NCI-H2227 treated with DMSO at 0.1 percent for 48 hours (cell line): ENCODE results near the gene KCTD1.

Source experiments
- DNase-seq: peaks from one replicate; lab custom pipeline; 2025; lab: John Stamatoyannopoulos, UW

KCTD1 gene

DNA sequence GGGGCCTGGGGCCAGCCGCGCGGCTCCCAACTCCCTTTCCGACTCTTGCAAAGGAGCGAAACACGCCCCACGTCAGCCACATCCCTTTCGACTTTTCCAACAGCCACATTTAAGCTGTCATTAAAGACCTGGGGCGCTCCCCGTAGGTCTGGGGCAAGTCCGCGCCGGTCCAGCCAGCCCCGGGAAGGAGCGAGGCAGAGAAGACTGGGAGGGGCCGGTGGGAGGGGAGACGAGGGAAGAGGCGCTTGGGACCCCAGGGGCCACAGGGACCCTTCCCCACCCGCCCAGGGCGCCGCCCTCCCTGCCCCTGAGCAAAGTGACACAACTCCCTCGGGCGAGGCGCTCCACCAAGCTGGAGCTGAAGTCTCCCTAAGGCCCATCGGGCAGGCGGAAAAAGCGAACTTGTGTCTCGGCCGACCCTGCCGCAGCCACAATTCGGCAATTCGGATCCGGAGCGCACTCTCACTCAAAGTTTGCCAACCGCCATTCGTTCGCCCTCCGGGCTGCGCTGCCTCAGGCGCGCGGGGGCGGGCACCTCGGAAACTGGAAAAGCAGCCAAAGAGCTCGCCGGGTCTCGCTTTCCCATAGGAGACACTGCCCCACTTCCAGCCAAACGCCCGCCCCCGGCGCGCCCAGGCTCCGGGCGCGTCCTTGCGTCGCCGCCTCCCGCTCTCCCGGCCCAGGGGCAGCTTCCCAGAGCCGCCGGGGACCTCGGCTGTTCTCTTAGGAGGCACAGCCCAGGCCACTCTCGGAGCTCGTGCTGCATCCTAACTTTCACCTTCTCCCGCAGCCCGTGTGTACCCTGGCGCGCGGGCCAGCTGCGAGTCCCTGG lies 1.1 kb upstream of the KCTD1 start:
- DNase-seq: no peak

DNA sequence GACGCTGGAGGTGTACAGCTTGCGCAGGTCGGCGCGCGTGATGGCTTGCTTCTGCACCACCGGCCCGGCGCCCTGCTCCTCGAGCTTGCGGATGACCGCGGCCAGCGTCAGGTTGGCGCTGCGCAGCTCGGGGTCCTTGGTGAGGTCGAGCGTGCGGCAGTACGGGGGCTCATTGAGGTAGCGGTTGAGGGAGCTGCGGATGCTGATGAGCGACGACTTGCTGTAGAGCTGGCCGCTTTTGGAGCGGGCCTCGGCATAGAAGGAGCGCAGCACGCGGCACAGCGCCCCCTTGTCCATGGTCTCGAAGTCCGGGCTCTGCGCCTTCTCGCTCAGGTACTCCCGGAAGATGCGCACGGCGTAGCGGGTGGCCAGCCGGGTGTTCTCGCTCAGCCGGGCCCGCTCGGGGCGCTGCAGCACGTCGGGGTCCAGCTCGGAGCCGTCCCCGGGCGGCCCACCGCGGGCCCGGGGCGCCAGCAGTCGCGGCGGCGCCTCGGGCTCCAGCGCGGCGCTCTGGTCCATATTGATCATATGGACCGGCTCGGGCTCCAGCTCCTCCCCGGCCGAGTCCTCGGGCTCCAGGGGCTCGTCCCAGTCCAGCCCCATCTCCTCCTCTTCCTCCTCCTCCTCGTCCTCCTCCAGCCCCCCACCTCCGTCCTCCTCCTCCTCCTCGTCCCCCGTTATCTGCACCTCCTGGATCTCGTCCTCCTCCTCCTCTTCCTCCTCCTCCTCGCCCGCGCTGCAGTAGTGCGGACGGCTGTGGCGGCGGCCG lies 523 bp downstream of the KCTD1 start:
- DNase-seq: no peak

DNA sequence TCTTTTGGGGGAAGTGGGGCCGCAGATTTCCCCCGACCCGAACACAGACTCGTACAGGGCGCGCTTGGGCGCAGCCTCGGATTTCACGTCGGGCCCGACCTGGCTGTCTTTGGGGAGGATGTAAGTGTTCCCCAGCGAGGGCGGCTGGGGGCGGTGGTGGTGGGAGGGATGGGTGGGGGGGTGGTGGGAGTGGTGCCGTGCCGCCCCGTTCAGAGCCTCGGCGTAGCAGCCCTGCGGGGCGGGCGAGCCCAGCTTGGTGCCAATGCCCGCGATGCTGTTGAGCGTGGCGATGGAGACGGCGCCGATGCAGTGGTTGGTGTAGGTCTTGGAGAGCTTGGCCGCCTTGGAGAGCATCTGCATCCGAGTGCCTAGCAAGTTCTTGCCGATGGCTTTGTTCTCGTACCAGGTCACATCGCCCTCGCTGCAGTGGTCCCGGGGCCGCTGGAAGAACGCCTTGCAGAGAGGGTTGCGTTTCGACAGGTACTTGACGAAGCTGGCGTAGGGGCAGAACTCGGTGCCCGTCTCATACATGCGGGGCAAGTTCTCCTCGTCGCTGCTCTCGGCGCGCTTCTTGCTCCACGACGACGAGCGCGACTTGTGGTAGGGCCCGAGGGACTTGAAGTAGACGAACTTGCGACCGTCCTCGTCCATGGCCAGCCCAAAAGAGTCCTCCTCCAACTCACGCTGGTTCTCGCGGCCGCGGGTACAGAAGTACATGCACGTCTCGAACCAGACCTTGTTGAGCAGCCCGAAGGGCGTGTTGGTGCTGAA lies 1.3 kb downstream of the KCTD1 start:
- DNase-seq: no peak

DNA sequence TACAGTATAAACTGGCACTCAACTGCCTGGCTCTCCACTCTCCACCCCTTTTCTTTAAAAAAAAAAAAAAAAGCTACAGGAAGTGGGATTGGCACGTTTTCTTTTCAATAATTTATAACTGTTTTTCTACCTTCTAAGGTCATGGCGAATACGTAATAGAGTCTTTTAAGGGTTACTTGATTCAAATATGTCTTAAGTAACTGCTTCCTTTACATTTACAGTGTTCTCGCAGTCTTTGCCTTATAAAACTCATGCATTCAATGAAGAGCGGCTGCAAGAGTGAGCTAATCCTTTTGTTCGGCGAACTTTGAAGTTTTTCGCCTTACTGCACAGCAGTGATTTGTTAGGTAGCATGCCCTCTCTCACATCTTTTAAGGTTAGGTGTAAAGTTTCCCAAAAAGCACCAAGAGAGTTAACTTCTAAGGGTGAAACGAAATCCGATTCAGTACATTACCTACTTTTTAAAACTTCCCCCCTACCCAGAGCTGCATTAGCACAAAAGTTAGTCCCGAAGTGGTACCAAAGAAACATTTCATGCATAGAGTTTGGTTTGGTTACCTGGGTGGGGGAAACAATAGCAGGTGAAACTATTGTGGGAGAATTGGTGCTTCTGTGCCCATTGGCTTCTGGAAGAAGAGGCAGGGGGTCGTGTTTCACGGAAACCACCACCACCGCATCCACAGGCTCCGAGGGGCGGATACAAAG lies 2.0 kb downstream of the KCTD1 start:
- no peak for DNase-seq

DNA sequence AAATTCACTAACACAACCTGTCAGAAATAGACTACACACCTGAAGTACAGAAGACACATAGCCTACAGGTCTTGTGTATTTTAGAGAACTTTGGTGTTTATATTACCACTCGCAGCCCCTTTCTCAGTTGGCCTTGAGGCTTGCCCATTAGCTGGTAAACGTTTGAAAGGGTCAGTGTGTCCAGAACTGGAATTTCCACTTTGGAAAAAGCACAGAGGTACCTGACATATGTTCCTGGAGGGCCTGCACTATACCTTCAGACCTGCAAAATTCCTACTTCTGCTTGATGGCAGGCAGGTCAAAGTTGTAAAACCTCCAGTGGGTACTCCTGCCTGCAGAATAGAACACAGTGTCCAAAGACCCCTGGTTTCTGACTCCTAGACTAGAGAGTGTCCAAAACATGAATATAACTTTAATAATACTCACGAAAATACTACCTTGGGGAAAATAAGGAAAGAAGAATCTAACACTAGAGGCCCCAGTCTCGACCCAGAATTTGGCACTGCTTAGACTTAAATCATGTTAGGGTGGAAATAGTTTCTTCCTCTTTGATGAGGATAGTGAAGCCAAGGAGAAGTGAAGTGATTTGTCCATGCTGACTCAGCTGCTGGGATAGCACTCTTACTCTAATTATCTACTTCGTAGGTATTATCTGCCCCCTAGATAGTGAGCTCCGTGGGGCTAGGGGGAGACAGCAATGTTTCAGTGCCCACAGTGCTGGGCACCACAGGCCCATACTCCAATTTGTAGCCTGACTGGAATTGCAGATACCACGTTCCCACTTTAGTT lies 2.8 kb downstream of the KCTD1 start:
- DNase-seq: no peak

DNA sequence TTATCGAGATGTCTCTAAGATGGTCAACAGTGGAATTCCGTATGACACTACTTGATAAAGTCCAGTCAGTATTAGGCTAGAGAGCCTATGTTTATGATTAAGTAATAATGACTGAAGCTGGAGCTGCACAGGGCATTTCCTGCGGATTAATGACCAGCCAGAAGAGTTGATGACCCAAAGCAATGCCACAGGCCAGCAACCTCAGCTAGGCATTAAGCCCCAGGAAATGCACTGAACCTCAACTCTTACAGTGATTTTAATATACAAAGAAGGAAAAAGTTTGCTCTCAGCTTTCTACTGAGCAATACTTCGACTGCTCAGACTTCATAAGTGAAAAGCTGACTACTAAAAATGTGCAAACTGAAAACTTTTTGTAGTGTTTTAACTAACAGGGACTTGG lies 3.9 kb downstream of the KCTD1 start:
- no peak for DNase-seq

DNA sequence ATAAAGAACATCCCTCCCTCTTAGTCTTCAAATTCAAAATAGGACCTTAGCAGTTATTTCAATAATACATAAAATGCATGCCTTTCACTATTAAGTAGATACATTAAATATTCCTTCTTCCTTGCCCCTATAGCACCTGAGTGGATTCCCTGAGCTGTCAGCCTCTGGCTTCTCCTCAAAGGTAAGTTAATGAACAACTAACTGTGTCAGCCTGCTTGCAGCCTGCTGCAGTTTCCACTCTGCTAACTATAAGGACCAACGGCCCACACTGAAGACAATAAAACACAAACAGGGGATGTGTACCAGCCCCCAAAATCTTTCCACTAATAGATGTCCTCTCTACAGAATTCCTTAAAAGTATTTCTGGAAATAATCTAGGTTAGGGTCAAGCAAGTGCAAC lies 5.0 kb downstream of the KCTD1 start:
- no peak for DNase-seq

DNA sequence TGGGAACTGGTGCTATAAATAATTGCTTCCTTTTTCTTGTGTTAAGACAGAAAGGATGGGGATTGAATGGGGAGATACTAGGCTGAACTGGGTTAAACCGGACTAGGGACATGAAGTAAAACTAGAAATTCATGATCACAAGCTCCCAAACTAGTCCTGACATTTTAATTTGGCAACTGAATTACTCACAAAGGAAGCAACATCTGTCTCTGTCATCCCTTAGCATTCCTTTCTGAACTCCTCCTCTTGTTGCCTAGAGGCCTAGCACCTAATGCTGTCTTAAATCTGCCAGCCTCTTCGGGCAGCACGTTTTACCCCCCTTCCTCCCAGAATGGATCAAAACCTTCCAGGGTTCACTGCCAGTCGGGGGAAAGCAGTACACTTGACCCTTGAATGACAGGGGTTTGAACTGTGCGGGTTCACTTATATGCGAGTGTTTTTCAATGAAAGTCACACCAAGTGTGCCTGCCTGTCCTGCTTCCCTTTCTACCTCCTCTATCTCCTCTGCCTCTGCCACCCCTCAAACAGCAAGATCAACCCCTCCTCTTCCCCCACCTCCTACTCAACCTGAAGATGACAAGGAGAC lies 8.2 kb downstream of the KCTD1 start:
- no peak for DNase-seq

DNA sequence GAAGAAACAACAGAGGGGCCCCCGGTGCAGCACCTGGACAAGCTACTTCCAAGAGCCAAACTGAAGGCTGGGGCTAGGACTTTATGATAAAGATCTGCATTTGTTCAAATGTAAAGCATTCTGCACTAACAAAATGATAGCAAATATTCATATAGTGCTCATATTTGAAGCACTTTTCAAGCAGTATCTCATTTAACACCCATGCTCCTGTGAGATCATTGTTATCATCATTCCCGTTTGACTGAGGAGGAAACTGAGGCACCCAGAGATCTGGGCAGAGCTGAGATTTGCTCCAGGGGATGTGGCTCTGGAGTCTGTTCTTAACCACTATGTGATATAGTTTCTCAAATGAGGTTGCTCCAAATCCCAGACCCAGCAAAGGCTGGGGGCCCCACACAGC lies 9.8 kb downstream of the KCTD1 start:
- no peak for DNase-seq

DNA sequence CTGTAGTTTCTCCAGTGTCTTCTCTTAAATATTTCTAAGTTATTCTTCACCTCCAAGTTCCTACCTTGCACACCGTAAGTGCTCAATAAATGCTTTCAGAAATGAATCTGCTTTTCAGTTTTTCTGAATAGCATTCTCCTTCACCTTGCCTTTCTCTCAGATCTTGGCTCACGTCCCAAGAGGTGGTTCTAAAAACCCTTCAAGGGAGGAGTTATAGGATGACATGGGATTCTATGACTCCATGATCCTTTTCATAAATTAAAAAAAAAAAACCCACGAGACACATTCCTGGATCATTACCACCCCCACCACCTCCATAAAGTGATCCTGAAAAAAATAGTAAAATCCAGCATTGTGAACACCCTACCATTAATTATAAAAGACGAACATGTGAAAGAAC lies 11.7 kb downstream of the KCTD1 start:
- DNase-seq: no peak

DNA sequence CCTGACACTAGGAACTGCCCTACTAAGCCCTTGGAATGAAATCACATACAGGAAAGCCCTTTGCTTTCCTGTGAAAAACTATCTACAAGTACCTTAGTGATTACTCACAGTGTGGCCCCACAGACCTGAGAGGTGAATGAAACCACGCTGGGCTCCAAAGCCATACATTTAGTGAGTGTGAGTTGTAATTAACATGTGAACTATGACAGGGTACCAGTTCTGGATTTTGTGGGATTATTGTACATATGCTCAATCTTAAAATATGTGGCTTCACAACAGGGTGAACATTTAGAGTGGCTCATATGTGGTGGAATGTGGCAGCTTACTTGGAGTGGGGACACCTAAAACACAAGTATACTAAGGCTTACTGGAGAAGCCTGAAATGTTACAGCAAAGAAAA lies 12.3 kb downstream of the KCTD1 start:
- no peak for DNase-seq

DNA sequence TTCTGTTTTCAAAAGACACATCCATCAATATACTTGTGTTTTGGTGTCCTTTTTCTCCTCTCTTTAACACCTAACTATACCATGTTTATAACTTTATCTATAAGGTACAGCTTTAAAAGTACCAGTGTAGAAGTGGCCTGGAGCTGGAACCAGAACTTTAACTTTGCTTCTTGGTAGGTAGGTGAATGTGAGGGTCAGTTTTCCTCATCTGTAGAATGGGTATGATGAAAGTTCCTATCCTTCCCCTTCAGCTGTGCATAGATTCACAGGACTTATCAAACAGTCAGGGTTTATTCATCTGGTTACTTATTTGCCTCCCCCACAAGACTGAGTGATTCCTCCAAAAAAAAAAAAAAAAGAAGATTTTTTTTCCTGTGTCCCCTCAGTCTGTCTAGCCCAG lies 12.7 kb downstream of the KCTD1 start:
- no peak for DNase-seq

DNA sequence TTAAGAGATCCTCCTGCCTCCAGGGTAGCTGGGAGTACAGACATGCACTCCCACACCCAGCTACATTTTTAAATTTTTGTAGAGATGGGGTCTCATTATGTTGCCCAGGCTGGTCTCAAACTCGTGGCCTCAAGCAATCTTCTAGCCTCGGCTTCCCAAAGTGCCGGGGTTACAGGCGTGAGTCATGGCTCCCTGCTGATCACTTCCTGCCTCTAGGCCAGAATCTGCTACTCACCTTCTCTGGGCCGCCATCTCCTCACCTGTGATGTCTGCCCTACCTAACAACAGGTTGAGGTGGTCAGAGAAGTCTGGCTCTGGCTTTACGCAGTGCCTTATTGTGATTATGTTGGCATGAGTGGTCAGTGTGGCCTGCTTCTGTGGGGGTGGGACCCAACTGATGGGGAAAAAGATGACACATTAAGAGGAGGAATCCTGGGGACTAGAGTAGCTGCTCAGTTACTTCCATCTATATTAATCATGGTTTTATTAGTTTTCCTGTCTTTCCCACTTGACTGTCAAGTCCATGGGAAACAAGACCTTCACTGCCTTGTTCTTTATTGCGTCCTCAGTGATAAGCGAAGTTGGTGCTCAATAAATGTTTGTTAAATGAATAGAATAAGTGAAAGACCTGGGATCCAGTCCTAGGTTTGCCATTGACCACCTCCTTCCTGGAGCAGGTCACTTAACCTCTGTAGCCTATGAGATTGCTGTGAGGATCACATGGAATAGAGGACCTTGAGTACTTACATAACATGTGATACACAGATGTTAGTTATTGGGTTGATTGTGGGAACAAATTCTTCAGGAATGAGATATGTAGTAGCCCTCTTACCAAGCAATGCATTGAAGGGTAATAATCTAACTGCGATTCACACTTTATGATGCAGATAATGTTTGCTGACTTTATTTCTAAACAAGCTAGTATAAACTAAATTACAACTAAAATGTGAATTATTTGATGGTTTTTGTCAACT lies 15.7 kb downstream of the KCTD1 start:
- DNase-seq: no peak

DNA sequence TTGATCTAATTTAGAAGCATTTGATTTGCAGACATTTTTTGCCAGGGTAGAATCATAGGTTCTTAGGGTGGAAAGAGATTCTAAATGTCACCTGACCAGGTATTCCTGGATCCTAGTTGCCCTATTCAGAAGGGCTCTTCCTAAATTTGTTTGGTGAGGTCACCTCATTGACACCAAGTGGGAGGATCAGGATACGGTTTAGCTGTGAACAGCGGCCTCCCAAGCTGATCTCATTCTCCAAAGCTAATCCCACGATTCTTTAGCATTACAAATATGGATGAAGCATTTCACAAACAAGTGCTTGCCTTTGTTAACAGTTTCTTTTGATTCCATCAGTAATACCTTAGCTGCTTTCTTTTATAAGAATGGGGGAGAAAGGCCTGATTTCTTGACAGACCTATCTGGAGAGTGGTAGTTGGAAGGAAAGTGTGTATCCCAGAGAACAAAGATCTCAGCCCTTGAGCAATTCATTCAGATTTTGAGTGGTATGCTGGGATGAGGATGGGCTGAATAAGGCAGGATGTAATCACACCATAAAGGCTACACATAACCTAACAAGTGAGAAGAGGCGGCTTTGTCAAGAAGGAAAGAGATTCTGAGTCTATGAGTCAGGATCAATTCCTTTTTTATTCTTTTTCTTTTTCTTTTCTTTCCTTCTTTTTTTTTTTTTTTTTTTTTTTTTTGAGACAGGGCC lies 16.6 kb downstream of the KCTD1 start:
- DNase-seq: no peak

DNA sequence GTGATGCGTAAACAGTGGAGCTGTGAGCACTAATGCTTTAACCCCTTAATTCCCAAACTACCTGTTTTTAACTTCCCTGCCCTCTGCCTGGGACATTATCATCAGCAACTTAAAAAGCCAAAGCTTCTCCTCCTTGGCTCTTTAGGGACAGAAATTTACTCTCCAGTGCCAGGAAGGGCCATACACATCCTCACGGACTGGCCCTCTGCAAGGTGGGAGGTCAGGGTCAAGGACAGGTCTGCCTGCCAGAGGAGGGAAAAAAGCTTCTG lies 21.5 kb downstream of the KCTD1 start:
- no peak for DNase-seq

DNA sequence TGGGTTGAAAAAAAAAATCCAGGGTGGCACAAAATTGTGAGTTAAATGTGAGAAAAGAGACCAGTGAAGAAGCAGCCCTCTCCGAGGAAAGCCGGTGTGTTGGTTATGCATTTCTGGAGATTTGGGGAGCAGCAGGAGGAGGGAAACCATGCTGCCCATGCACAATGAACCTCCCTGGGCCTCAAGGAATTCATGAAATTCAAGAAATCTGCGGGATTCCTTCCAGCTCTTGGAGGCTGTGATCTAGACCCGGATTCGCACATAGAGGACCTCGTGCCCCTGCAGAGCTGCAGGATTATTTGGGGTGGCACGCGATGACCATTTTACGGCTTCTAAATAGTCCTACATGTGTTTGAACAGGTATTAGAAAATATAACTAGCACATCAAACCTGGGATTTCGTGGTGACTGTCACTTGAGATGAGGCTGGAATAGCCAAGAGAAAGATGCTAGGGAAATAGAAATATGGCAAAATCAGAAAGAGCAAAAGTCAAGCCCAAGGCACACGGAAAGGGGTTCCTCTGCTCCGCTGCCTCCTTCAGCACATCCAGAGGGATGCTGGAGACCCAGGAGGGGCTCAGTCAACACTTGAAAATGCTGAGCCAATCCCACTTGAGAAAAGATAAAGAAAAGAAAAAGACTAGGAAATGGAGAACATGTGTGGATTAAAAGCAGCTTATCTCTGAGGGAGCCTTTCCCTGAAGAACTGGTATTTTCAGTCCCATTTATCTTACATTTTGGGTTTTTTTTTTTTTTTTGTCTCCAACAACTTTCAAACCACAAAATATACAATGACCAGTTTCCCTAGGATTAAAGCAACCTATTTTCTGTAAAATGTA lies 22.0 kb downstream of the KCTD1 start:
- DNase-seq: no peak

DNA sequence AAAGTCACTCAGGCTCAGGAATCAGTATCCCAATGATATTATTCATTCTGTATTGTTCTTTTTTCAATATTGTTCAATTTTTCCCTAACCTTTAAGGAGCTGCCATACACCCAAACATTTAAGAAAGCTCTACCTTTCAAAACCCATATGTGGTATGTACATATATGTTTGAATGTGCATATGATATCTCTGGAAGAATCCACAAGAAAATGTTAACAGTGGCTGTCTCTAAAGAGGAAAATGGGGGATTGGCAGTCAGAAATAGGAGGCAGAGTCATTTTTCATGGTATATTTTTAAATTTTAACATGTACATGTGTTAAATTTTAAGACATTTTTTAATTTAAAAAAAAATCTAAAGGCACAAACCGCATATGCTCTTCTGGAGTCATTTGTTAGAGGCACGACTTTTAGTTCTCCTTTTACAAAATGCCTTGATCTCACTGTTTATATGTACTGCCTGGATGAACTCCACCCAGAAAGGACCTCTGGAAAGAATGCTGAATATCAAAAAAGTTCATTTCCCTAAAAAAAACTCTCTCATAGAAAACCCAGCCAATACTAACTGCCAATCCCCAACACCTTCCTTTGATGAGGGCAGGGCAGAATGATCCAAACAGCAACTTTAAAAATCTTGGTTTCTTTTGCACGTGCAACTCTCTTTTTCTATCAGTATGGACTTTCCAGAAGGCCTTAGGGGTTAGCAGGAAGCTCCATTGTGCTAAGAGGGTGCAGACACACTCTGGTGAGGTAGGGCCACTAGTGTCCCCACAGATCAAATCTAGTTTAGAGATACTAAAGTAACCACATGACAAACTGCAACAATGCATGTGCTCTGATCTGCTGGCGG lies 23.6 kb downstream of the KCTD1 start:
- DNase-seq: no peak

DNA sequence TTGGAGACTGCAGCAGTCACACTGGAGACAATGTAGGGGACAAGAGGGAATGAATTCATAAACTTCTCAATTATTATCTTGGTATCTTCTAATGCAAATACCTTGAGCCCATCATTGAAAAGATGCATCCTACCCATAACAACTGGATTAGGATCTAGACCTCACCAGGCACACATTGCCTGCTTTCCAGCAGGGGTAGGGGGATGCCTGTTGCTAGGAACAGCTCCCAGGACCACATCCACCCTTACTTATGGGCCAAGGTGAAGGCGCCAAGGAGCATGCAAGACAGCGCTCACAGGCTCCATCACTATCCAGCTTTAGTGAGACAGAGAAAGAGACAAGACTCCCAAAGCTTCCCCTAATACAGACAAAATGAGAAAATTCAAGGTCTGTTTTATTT lies 24.4 kb downstream of the KCTD1 start:
- DNase-seq: no peak
